ENCODE results near the gene ULK3. TPM values are rescaled to one million over a fixed set of nuclear protein-coding genes. Genes with fewer than 3 reads are reported as not detected.

The ULK3 gene
- total RNA-seq, 6 experiments from 2014 or later = 12.5 to 18.9 (median 16.1) TPM

GRCh38 chr15:74821091-74821789 lies 21.7 kb downstream of the ULK3 start:
- no peak for DNase-seq
- TF ChIP-seq CTCF (IDR thresholded peaks at IDR 0.05) = no peak
- no peak overlapping the region for H3K27ac Mint-ChIP-seq
- H3K4me3 Mint-ChIP-seq = no peak overlapping the region
- H3K9me3 Mint-ChIP-seq = no peaks in the 10 kb centered on the region
- no peaks in the 10 kb centered on the region for H3K36me3 Mint-ChIP-seq (ENCODE audit: low read depth)
- H3K27me3 Mint-ChIP-seq (ENCODE audit: insufficient read depth) = peaks cover 24% of the 10 kb centered on the region
- H3K4me1 Mint-ChIP-seq (ENCODE audit: low read depth) = peaks cover 25% of the 10 kb centered on the region

- Mint-ChIP-seq H3K27ac (no peak overlapping the region), H3K4me3 (no peak overlapping the region), H3K4me1 (ENCODE audit: low read depth) (peaks cover 29% of the 10 kb centered on the region), H3K9me3 (no peaks in the 10 kb centered on the region), H3K27me3 (ENCODE audit: insufficient read depth) (peaks cover 18% of the 10 kb centered on the region), H3K36me3 (ENCODE audit: low read depth) (no peaks in the 10 kb centered on the region)
- no peak for TF ChIP-seq CTCF (IDR thresholded peaks at IDR 0.05)
- no peak for DNase-seq
Measured at GRCh38 chr15:74820056-74820455, 22.9 kb downstream of the ULK3 start.

- peaks cover 10% of the 10 kb centered on the region; the same call in 1 of the 2 replicates for H3K27me3 Mint-ChIP-seq (ENCODE audit: insufficient read depth)
- no peaks in the 10 kb centered on the region for H3K36me3 Mint-ChIP-seq (ENCODE audit: low read depth)
- H3K9me3 Mint-ChIP-seq = no peaks in the 10 kb centered on the region
- peaks cover 29% of the 10 kb centered on the region for H3K4me1 Mint-ChIP-seq (ENCODE audit: low read depth)
- peak; percentile 55; the same call in 1 of the 2 replicates for TF ChIP-seq CTCF (IDR thresholded peaks at IDR 0.05)
- peak overlapping the region; percentile 42 for H3K4me3 Mint-ChIP-seq
- DNase-seq = peak; percentile 66
- H3K27ac Mint-ChIP-seq = peak overlapping the region; percentile 58
Measured at GRCh38 chr15:74817370-74817737, 25.6 kb downstream of the ULK3 start.

GRCh38 chr15:74816624-74817369 lies 26.2 kb downstream of the ULK3 start:
- no peaks in the 10 kb centered on the region for H3K36me3 Mint-ChIP-seq (ENCODE audit: low read depth)
- no peak for TF ChIP-seq CTCF (IDR thresholded peaks at IDR 0.05)
- no peak overlapping the region for H3K4me3 Mint-ChIP-seq
- no peak for DNase-seq
- peaks cover 6% of the 10 kb centered on the region; the same call in 1 of the 2 replicates for H3K27me3 Mint-ChIP-seq (ENCODE audit: insufficient read depth)
- H3K27ac Mint-ChIP-seq = peak overlapping the region; percentile 58
- peaks cover 29% of the 10 kb centered on the region for H3K4me1 Mint-ChIP-seq (ENCODE audit: low read depth)
- H3K9me3 Mint-ChIP-seq = no peaks in the 10 kb centered on the region

GRCh38 chr15:74815961-74816360 lies 27.0 kb downstream of the ULK3 start:
- no peak overlapping the region for H3K4me3 Mint-ChIP-seq
- peaks cover 4% of the 10 kb centered on the region; the same call in 1 of the 2 replicates for H3K27me3 Mint-ChIP-seq (ENCODE audit: insufficient read depth)
- DNase-seq = no peak
- no peaks in the 10 kb centered on the region for H3K9me3 Mint-ChIP-seq
- TF ChIP-seq CTCF (IDR thresholded peaks at IDR 0.05) = no peak
- no peaks in the 10 kb centered on the region for H3K36me3 Mint-ChIP-seq (ENCODE audit: low read depth)
- peaks cover 29% of the 10 kb centered on the region for H3K4me1 Mint-ChIP-seq (ENCODE audit: low read depth)
- no peak overlapping the region for H3K27ac Mint-ChIP-seq

Data from HFFc6 (cell line).